HG03060 (cell line): Measurements from ENCODE around the gene LRFN4.

Source experiments
- ATAC-seq: cut with Tn5 transposase; IDR thresholded peaks from one replicate; pipeline ENCODE4 v1.9.1; 2021; ENCODE audit warnings: low read depth, moderate number of reproducible peaks; ENCODE audit not compliant: unreplicated experiment

The LRFN4 gene

GRCh38 chr11:66844496-66845142, 12.2 kb upstream of the LRFN4 start:
- ATAC-seq: no peak

GRCh38 chr11:66845143-66845875, 11.6 kb upstream of the LRFN4 start:
- no peak for ATAC-seq

- ATAC-seq: no peak
These were observed 11.0 kb upstream of the LRFN4 start for GRCh38 chr11:66845876-66846212.

- ATAC-seq: no peak
These were observed 10.2 kb upstream of the LRFN4 start for GRCh38 chr11:66846671-66847091.

- ATAC-seq: no peak
These were observed 9.2 kb upstream of the LRFN4 start for GRCh38 chr11:66847461-66848232.

GRCh38 chr11:66848671-66849500, 8.0 kb upstream of the LRFN4 start:
- ATAC-seq: no peak

GRCh38 chr11:66849501-66850234, 7.2 kb upstream of the LRFN4 start:
- no peak for ATAC-seq

GRCh38 chr11:66850235-66850587, 6.7 kb upstream of the LRFN4 start:
- ATAC-seq: no peak

- ATAC-seq: no peak
These were observed 6.2 kb upstream of the LRFN4 start for GRCh38 chr11:66850588-66851238.

- no peak for ATAC-seq
These were observed 5.6 kb upstream of the LRFN4 start for GRCh38 chr11:66851239-66851596.

- no peak for ATAC-seq
These were observed 5.0 kb upstream of the LRFN4 start for GRCh38 chr11:66851698-66852465.

- ATAC-seq: no peak
These were observed 4.2 kb upstream of the LRFN4 start for GRCh38 chr11:66852466-66853241.

- ATAC-seq: no peak
These were observed 3.3 kb upstream of the LRFN4 start for GRCh38 chr11:66853242-66854229.

- ATAC-seq: no peak
These were observed 2.6 kb upstream of the LRFN4 start for GRCh38 chr11:66854231-66854661.

GRCh38 chr11:66854729-66855211, 2.1 kb upstream of the LRFN4 start:
- ATAC-seq: no peak

- ATAC-seq: no peak
These were observed 1.0 kb upstream of the LRFN4 start for GRCh38 chr11:66855574-66856495.
